ENCODE data around the gene ERFL.

- TF ChIP-seq CTCF (IDR thresholded peaks at IDR 0.05) (peak; percentile 71 to 78 (median 76)), POLR2A (IDR thresholded peaks at IDR 0.05) (no peak)
Measured at GRCh38 chr19:41957838-41958366, 29.7 kb upstream of the ERFL start.
